Natural killer cell (primary cell): ENCODE data around the gene FLNA. TPM values are rescaled to one million over a fixed set of nuclear protein-coding genes. Genes with fewer than 3 reads are reported as not detected.
A peak's percentile ranks its signal among the peaks of the same experiment; 100 is the strongest.

Experiments used
- ATAC-seq, 3 donors: fragments of 150-1000 bp in 2 of 3; fragments of 200-7000 bp in 1 of 3; cut with Tn5 transposase; 1 replicate in 1 of 3; 2 replicates in 2 of 3; pipeline ENCODE4 v1.10.0; 2021; ENCODE audit warnings: mild to moderate bottlenecking in 2 of 3, moderate library complexity in 2 of 3
- DNase-seq, 2 donors: peaks; one replicate each; pipeline versions ENCODE4 v3.0.0 to v3.0.0-alpha.2; 2013 to 2021; ENCODE audit warnings: mixed read lengths in 1 of 2
- H3K27ac ChIP-seq: one replicate; pipeline ENCODE4 v1.5.1; 2013; ENCODE audit warnings: mild to moderate bottlenecking, low read length
- H3K27me3 ChIP-seq: one replicate; pipeline ENCODE4 v1.6.1; 2013; ENCODE audit warnings: low read length; ENCODE audit not compliant: control insufficient read depth, insufficient read depth
- H3K36me3 ChIP-seq: one replicate; pipeline ENCODE4 v1.6.1; 2013; ENCODE audit warnings: low read length; ENCODE audit not compliant: control insufficient read depth, insufficient read depth
- H3K4me1 ChIP-seq: one replicate; pipeline ENCODE4 v1.6.1; 2013; ENCODE audit warnings: low read length; ENCODE audit not compliant: control insufficient read depth, insufficient read depth
- H3K4me3 ChIP-seq: one replicate; pipeline ENCODE4 v1.5.1; 2013; ENCODE audit warnings: low read length
- H3K9me3 ChIP-seq: one replicate; pipeline ENCODE4 v1.6.1; 2013; ENCODE audit warnings: low read length; ENCODE audit not compliant: control insufficient read depth, insufficient read depth
- H3K27ac Mint-ChIP-seq, 2 donors: one replicate each; pipeline ENCODE4 v1.8.0; 2022; ENCODE audit warnings: mild to moderate bottlenecking in 2 of 2, mixed read lengths in 2 of 2, moderate library complexity in 1 of 2
- H3K27me3 Mint-ChIP-seq, 2 donors: one replicate each; pipeline ENCODE4 v1.8.0; 2022; ENCODE audit warnings: low read depth in 2 of 2, mixed read lengths in 2 of 2
- H3K36me3 Mint-ChIP-seq: one replicate; pipeline ENCODE4 v1.8.0; 2022; ENCODE audit warnings: mixed read lengths
- H3K4me1 Mint-ChIP-seq, 2 donors: one replicate each; pipeline ENCODE4 v1.8.0; 2022; ENCODE audit warnings: mixed read lengths in 2 of 2
- H3K4me3 Mint-ChIP-seq: one replicate; pipeline ENCODE4 v1.8.0; 2022; ENCODE audit warnings: mild to moderate bottlenecking, moderate library complexity, mixed read lengths
- H3K9me3 Mint-ChIP-seq, 2 donors: one replicate each; pipeline ENCODE4 v1.8.0; 2022; ENCODE audit warnings: mixed read lengths in 2 of 2
- CTCF ChIP-seq: fragments of 200-600 bp; IDR thresholded peaks from one replicate; pipeline ENCODE4 v1.8.0; 2022; ENCODE audit warnings: antibody characterized with exemption
- WGBS: methylation state at CpG from one replicate; pipeline ENCODE4 v1.1.7; 2013; ENCODE audit warnings: missing lambda C conversion rate; ENCODE audit not compliant: insufficient coverage; 5-methylcytosine and 5-hydroxymethylcytosine counted together
- intact Hi-C: fragments of 100-400 bp; cut with micrococcal nuclease; formaldehyde crosslinking; loops from one replicate; pipeline ENCODE4 v1.14.2; 2022
- total RNA-seq, 4 donors: library from RNA; stranded (reverse); fragments of 120-200 nt in 1 of 4; gene quantifications; one replicate each; pipeline versions ENCODE4 v1.2.3 to v1.2.4, GENCODE V29; 2013 to 2022

Gene FLNA
- total RNA-seq, 3 donors from 2014 or later (not counting 1 experiment from before 2014, with no cell fraction given): 2,872 to 3,483 (median 2,927) TPM

- Mint-ChIP-seq H3K36me3 (no peaks in the 10 kb centered on the region), H3K4me3 (no peak overlapping the region), H3K9me3 (no peaks in the 10 kb centered on the region), H3K4me1 (peaks cover 7 to 27% of the 10 kb centered on the region in 2 donors), H3K27ac (peak overlapping the region; percentile 86 to 95), H3K27me3 (no peaks in the 10 kb centered on the region)
- 88% methylated on average over 20 of the region's 20 CpGs for WGBS
- DNase-seq: no peak
- H3K27me3 ChIP-seq: no peaks in the 10 kb centered on the region
- peaks cover 88% of the 10 kb centered on the region for H3K36me3 ChIP-seq
- no peak for TF ChIP-seq CTCF
- no peak for ATAC-seq
- no peaks in the 10 kb centered on the region for H3K9me3 ChIP-seq
- H3K27ac ChIP-seq: no peak overlapping the region
- H3K4me3 ChIP-seq: no peak overlapping the region
- intact Hi-C loops: no loop called here
- peaks cover 82% of the 10 kb centered on the region for H3K4me1 ChIP-seq
Measured at GRCh38 chrX:154363706-154364439, 10.6 kb downstream of the FLNA start.

- peaks cover 93% of the 10 kb centered on the region for H3K36me3 ChIP-seq
- no peak for TF ChIP-seq CTCF
- peak overlapping the region; percentile 50 for H3K27ac ChIP-seq
Measured at GRCh38 chrX:154362085-154362742, 12.2 kb downstream of the FLNA start.

GRCh38 chrX:154360155-154360713 lies 14.2 kb downstream of the FLNA start:
- peak overlapping the region; percentile 57 to 95 for H3K27ac Mint-ChIP-seq
- Histone ChIP-seq H3K27me3 (no peaks in the 10 kb centered on the region), H3K4me1 (peaks cover 83% of the 10 kb centered on the region), H3K4me3 (no peak overlapping the region), H3K9me3 (no peaks in the 10 kb centered on the region), H3K27ac (peak overlapping the region; percentile 63), H3K36me3 (peaks cover 93% of the 10 kb centered on the region)
- no peak for ATAC-seq
- H3K27me3 Mint-ChIP-seq: no peaks in the 10 kb centered on the region
- intact Hi-C loops: no loop called here
- H3K4me1 Mint-ChIP-seq: peaks cover 5 to 21% of the 10 kb centered on the region in 2 donors
- no peak for DNase-seq
- no peaks in the 10 kb centered on the region for H3K9me3 Mint-ChIP-seq
- WGBS: 91% methylated on average over 31 of the region's 34 CpGs
- H3K36me3 Mint-ChIP-seq: no peaks in the 10 kb centered on the region
- no peak for TF ChIP-seq CTCF
- H3K4me3 Mint-ChIP-seq: no peak overlapping the region

More at GRCh38 chrX:154362085-154362742, 12.2 kb downstream of the FLNA start:
- intact Hi-C loops: no loop called here
- Histone ChIP-seq H3K27me3 (no peaks in the 10 kb centered on the region), H3K4me1 (peaks cover 83% of the 10 kb centered on the region), H3K9me3 (no peaks in the 10 kb centered on the region), H3K4me3 (no peak overlapping the region)
- no peaks in the 10 kb centered on the region for H3K9me3 Mint-ChIP-seq
- H3K4me3 Mint-ChIP-seq: peak overlapping the region; percentile 66
- 91% methylated on average over 29 of the region's 30 CpGs for WGBS
- H3K27ac Mint-ChIP-seq: peak overlapping the region; percentile 69 to 95
- no peaks in the 10 kb centered on the region for H3K27me3 Mint-ChIP-seq
- no peaks in the 10 kb centered on the region for H3K36me3 Mint-ChIP-seq
- DNase-seq: no peak
- no peak for ATAC-seq
- peaks cover 0 to 21% of the 10 kb centered on the region in 2 donors for H3K4me1 Mint-ChIP-seq
